Activated T-cell treated with anti-CD3 and anti-CD28 coated beads for 4 hours (primary cell): ENCODE results near the gene FNDC8.
"Not testable (repeated sequence)": the region's sequence is repeated elsewhere in the genome, so short reads cannot be mapped to it uniquely, and the experiment has no call there.

Experiments
- DNase-seq: peaks from one replicate; pipeline ENCODE4 v3.0.0-alpha.2; 2020

Gene FNDC8

DNA sequence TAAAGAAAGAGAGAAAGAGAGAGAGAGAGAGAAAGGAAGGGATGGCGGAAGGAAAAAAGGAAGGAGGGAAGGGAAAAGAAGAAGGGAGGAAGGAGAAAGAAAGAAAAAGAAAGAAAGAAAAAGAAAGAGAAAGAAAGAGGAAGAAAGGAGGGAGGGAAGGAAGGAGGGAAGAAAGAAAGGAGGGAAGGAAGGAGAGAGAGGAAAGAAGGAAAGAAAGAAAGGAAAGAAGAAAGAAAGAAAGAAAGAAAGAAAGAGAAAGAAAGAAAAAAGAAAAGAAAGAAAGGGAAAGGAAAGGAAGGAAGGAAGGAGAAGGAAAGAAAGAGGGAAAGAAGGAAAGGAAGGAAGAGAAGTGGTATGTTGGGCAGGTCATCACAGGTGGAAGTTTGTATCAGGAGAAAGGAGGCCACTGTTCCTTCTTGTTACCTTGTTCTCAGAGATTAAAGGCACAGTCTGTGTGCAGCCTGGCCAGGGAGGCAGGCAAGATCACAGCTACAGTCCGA, 53.5 kb downstream of the FNDC8 start:
- DNase-seq, result no peak

DNA sequence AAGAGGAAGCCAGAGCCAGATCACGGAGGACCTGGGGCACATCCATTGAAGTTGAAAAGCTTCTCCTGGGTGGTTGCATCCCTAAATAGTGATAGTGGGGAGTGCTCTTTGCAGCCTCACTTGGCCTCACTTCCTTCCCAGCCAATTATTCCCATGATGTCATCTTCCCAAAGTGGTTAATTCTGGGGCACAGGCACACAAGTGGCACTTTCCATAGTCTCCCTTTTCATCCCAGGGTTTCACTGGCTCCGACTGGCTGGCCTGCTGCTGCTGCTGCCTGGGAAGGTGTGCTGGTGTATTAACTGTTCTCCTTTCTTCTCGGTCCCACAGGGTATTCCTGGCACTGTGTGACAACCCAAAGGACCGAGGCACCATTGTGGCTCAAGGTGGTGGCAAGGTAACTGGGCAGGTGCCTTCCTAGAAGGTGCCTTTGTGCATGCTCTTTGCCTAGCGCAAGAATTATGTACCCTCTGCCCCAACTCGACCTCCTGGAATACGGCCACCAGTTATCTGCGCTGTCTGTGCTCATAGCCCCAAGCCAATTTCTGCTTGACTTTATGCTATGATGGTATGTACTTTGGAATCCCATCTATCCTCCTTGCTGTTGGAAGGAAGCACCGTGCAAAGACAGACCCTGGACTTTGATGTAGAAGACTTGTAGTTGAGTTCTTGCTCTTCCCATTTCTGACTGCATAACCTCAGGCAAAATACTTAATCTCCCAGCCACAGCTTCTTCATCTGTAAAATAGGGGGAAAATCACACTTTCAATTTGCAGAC, 54.4 kb downstream of the FNDC8 start:
- no peak for DNase-seq

DNA sequence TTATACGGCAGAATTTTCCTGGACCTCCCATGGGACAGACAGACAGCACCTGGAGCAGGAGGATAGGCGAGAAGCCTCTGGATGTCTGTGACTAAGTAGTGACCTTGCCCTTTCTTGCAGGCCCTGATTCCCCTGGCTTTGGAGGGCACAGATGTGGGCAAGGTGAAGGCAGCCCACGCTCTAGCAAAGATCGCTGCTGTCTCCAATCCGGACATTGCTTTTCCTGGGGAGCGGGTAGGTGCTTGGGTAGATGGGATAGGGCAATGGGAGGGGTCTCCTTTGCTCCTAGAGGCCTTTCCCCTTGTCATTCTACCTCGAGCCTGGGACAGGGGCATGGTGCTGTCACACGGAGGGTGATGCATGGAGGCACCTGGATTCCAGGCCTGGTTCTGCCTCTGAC, 55.5 kb downstream of the FNDC8 start:
- no peak for DNase-seq

DNA sequence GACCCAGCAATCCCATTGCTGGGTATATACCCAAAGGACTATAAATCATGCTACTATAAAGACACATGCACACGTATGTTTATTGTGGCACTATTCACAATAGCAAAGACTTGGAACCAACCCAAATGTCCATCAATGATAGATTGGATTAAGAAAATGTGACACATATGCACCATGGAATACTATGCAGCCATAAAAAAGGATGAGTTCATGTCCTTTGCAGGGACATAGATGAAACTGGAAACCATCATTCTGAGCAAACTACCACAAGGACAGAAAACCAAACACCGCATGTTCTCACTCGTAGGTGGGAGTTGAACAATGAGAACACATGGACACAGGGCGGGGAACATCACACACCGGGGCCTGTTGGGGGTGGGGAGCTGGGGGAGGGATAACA, 58.0 kb downstream of the FNDC8 start:
- not testable (repeated sequence) for DNase-seq
